GM19328 (cell line): ENCODE measurements around the gene GLRX3.
"Not testable (repeated sequence)": the region's sequence is repeated elsewhere in the genome, so short reads cannot be mapped to it uniquely, and the experiment has no call there.

ENCODE experiments used
- ATAC-seq: cut with Tn5 transposase; IDR thresholded peaks from one replicate; pipeline ENCODE4 v1.9.1; 2021; ENCODE audit warnings: mild to moderate bottlenecking, moderate library complexity; ENCODE audit not compliant: unreplicated experiment

Gene GLRX3

DNA sequence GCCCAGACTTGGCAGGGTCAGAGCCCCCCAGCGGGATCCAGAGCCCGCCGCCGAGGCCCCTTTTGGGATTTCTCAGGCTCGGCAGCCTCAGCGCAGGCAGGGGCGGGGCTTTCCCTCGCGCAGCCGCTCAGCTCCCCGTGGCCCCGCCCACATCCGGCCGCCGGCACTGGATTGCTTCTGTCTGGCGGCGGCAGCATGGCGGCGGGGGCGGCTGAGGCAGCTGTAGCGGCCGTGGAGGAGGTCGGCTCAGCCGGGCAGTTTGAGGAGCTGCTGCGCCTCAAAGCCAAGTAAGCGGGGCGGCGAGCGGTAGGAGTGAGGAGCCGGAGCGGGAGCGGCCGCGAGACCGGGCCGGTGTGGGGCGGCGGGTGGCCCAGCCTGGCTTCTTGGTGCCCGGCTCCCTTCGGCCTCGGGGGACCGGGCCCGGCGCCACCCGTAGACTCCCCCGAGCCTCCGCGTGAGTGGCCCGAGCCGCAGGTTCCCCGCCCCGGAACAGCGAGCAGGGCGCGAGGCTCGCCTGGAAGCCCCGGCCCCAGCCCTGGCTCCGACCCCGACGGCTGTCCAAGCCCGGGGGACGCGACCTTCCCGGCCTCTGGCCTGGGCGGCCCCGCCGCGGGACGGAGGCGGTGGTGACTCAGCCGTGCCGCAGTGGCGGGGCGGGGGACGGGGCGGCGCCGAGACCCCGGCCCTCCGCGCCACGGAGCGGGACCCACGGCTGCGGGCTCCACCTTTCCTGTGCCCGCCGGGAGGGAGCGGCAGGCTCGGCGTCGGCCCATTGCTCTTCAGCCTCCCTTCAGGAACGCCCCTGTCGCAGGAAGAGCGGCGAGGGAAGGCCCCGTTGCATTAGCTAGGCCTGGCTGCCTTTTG lies at the start of gene GLRX3:
GLRX3 (plus strand) TSS at position 166 of the 864 bp plus-strand sequence; CDS start at position 196, 30 bp downstream.
- ATAC-seq, result peak; percentile 83

DNA sequence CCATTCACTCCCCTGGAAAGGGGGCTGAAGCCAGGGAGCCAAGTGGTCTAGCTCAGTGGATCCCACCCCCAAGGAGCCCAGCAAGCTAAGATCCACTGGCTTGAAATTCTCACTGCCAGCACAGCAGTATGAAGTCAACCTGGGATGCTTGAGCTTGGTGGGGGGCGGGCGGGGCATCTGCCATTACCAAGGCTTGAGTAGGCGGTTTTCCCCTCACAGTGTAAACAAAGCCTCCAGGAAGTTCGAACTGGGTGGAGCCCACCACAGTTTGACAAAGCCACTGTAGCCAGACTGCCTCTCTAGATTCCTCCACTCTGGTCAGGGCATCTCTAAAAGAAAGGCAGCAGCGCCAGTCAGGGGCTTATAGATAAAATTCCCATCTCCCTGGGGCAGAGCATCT lies 45.6 kb upstream of the GLRX3 start:
- ATAC-seq, result not testable (repeated sequence)

DNA sequence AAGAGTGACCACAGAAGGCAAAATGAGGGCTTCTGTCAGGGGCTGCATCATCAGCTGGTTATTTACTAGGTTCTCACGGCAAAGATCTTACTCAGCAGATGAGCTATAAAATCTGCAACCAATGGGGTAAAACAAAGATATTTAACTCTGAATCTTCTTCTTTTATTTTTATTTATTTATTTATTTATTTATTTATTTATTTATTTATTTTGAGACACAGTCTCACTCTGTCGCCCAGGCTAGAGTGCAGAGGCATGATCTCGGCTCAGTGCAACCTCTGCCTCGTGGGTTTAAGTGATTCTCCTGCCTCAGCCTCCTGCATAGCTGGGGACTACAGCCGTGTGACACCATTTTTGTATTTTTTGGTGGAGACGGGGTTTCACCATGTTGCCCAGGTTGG lies 36.8 kb upstream of the GLRX3 start:
- no peak for ATAC-seq

DNA sequence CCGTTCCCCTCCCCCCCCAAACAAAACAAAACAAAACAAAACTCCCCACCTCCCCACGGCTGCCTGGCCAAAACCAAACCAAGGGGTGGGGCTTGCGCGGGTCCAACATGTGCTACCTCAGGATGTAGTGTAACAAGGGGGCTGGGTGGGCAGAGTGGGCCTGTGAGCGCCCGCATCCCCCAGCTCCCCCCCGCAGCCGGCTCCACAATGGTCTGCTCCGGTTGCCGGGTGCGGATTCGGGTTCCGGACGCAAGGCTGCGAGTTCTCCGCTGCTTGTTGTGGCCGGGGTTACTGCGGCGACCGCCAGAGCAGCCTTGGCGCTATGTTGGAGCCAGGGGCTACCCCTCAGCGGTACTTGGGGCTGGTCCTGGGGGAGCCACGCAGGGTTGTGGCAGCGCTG lies 30.5 kb upstream of the GLRX3 start:
- no peak for ATAC-seq

DNA sequence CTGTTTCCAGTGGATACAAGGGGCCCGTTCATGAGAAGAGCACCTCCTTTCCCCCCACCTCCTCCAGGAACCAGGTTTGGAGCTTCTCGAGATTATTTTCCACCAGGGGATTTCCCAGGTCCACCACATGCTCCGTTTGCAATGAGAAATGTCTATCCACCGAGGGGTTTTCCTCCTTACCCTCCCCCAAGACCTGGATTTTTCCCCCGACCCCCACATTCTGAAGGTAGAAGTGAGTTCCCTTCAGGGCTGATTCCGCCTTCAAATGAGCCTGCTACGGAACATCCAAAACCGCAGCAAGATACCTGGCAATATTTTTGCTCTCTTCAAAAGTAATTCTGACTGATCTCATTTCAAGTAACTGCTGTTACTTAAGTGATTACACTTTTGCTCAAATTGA lies 28.0 kb upstream of the GLRX3 start:
- ATAC-seq, result not testable (repeated sequence)

DNA sequence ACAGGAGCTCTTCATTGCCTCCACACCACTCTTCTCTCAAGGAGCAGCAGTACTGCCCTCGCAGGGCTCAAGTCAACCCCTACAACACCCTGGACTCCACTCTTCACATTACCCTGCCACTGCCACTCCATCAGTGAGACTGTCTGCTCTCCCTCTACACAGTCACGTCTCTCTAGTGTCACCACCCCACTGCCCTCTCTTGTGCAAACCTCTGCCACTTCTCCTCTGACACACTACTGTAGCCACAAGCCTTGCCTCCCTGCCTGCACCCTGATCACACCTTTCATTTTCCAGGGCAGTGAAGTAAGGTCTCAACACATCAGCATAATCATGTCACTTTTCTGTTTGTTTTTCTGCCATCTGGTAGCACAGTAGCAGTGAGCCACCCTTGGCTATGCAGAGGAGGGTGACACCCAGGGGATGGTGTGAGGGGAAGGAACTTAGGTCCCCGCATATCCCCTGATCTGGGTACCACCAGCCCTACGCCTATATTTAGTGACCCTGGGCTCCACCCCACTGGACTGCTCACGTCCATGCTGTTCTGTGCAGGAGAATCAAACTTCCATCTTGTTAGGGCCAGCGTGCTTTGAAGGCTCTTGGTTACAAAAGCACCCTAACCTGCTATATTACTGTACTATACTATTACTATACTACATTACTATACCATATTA lies 27.1 kb upstream of the GLRX3 start:
- no peak for ATAC-seq

DNA sequence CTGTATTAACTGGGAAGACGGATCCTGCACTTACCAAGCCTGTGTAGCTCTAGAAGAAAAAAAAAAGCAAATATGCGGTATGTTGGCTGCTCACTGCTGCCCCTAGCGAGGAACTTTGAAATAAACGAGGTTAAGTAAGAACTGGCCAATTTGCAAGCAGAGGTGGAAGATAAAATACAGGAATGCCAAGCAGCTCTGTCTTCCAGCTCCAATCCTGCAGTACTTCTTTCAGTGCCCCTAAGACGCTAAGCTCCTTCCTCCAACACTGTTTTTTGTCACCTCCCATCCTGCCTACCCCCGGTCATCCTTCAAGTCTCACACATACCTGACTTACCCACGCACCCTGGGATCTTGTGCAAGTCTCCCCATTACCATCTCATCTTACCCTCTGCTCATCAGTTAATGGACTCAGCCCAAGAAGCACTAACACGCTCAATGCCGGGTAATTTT lies 26.4 kb upstream of the GLRX3 start:
- ATAC-seq, result no peak

DNA sequence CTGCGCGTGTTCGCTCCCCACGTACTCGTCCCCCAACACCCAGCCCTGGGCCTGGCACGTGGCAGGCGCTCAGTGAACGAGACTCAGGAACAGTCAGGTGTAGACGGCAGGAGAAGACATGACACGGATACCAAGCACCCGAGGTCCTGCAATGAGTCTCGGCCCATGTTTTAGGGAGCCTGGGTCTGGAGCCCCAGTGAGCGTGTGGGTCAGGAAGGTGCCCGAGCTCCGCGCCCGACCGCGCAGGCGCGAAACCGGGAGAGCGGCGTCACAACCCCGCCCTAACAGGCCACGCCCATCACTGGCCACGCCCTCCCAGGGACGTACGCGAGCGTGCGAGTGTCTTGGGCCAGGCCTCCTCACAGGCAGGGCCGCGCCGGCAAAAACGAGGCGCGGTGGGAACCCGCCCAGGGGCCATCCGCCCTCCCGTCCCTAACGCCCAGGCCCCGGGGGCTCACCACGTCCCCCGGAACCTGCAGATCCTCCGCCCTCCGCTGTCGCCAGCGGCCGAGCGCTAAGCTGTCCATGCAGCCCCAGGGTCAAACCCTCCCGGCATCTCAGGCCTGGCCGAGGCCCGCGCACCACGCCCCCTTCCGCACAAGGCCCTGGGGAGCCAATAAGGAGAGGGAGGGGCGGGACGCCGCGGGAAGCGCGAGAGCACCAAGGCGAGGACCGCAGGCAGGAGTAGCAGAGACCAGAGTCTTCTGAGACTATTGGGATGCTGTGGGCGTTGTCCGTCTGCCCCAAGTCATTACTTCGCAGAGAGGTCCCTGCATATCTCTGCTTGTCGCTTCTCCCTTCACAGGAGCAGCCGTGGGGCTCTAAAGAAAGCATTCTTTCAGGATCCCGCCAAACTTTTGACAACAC lies 25.7 kb upstream of the GLRX3 start, which contains the start of gene C10orf143:
C10orf143 (minus strand) TSS at position 585 of the 867 bp plus-strand sequence; CDS start at position 527, 58 bp downstream.
- ATAC-seq, result peak; percentile 75

DNA sequence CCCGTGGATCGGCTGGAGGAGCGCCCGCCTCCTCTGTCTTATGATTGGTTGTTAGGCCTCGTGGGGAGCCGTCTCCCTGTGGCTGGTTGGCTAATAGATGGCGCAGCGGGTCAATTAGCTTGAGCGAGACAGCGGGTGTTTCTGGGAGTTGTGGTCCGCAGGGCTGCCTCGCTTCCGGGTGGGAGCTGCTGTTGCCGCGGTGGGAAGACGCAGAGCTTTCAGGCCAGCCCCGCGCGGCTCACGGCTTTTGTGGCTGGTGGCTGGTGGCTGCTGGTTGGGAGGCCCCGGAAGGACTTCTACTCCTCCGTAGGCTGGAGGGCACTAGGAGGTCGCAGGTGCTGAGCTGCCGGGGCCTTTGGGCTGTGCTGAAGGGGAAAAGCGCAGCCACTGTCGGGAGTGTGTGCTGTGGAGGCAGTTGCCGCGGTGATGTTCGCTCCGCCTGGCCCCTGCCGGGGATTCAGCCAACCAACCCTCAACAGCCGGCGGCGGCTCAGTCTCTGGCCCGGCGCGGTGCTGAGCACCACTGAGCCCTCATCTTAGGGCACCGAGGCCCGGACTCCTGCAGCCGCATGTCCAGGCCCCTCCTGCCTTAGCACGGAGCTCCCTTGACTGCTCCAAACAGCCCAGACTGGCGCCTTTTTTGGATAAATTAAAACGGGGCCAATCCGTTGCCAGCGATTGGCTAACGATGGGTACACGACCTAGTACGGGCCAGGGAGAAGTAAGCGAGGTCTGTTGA lies 24.9 kb upstream of the GLRX3 start:
- ATAC-seq, result peak; percentile 85

DNA sequence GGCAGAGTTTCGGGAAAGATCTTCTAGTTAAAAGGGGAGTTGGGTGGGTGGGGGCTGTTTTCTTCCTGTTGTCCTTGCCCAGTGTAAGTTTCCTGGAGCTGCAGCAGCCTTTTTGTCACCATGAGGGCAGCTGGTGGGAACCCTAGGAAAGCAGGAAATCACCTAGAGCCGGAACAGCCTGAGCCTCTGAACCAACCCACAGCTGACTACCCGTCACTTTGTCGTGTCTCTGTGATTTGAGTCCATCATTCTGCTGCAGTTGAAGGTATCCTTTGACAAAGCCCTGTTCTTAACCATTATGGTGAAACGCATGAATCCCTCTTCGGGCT lies 24.4 kb upstream of the GLRX3 start:
- no peak for ATAC-seq

DNA sequence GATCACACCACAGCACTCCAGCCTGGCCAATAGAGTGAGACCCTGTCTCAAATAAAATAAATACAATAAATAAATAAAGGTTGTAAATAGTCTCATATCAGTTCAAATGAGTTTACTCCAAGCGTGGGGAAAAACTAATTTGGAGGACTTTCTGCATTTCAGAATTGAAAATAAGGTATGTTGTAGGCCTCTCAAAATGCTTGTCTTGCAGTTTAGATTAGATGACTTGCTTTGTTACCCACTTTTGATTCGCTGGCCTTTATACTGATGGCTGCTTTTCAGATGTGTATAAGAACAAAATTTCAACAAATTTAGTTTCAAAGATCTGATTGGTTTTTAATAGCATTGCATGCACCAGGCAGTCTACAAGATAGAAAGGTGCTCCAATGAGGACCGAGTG lies 23.4 kb upstream of the GLRX3 start:
- no peak for ATAC-seq

DNA sequence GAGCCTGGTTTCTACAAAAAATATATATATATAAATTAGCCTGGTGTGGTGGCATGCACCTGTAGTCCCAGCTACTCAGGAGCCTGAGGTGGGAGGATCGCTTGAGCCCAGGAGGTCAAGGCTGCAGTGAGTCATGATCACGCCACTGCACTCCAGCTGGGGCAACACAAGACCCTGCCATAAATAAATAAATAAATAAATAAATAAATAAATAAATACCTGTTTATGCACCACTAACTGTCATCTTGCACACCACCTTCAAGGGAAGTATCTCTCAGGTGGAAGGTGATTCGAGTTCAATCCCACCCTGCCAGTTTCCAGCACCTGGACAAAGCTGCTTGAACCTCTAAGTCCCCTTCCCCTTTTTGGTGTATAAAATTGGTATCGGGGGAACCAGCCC lies 19.2 kb upstream of the GLRX3 start:
- ATAC-seq, result not testable (repeated sequence)

DNA sequence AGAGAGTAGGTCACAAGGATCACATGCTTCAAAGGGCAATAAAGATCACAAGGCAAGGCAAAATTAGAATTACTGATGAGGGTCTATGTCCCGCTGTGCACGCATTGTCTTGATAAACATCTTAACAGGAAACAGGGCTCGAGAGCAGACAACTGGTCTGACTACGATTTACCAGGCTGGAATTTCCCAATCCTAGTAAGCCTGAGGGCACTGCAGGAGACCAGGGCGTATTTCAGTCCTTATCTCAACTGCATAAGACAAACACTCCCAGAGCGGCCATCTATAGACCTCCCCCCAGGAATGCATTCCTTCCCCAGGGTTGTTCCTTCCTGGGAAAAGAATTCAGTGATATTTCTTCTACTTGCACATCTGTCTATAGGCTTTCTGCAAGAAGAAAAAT lies 18.7 kb upstream of the GLRX3 start:
- not testable (repeated sequence) for ATAC-seq

DNA sequence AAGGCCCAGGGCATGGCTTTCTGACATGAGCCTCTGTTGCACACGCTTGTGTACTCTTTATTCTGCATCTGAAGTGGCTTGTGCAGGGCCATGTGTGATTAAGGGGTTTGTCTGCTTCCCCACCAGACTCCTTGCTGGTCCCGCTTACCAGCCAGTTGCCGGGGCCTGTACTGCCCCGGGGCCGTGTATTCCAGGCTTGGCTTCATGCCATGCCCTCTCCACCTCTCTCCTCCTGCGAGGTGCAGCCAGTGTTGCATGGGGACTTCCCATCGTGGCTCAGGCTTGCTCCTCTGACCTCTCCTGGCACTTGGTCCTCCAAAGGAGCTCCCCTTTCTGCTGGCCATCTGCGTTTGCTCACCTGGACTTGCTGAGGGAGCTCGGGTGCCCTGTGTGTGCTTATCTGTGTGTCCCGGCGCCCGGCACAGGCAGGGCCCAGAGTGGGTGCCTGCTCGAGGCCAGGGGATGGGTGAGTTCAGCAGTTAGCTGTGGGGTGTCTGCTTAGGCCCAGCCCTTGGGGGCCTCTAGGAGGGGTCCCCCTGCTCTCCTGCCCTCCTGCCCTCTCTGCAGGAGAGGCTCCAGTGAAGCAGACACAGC lies 14.6 kb upstream of the GLRX3 start:
- no peak for ATAC-seq

DNA sequence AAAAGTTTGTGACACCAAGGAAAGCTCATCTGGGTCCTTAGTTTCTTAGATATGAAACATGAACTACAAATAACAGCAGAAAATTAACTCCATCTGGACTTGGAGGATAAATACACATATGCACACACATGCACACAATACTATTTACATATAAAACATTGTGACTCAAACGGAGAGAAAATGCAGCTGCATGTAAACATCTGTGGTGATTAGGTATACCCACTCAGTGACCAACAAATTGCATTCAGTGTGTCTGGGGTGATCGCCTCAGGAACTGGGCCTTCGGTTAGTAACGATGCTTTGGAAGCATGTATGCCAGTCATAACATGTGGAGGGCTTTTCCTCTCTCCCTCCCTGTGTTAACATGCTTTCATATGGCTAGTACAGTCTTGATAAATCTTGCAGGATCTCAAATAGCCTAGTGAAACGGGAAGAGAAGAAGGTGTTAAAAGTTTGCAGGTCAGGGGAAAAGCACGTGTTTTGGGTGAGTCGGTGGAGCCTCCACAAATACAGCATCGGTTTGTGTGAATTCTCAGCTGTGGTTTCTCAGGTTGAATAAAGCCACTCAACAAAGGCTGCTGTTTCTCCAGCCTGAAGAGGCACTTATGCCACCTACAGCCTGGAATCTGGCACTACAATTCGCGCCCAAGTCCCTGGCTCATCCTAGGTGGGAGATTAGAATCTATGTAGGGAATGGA lies 8.7 kb upstream of the GLRX3 start:
- ATAC-seq, result peak; percentile 91

DNA sequence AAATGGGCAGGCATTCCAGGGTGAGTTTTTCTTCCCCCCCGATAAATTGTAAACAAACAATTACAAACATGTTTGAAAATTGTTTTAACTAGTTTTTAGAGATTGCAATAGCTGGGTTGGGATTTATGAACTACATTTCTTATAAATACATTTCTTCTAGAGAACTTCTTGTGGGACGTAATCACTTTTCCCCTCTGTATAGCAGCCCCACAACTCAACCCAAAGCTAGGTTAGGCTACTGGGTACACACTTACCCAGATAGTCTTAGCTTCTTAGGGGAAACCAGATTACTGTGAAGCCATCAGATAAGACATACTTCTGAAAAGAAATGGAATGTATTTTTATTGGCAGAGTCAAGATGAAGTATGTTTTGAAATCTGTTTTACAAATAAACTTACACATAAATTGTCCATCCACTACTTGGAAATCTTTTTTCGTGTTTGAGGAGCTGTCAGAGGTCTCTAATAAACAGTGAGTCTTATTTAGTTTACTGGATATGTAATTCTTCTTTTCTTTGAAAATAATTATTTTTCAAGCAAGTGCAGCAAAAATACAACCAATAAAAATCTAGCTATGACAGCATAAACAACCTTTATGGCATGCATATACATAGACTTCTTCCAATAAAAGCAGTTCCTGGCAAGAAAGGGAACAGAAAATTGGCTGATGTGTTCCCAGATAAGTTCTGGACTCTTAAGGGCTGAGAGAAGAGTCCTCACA lies 8.0 kb upstream of the GLRX3 start:
- ATAC-seq, result no peak

DNA sequence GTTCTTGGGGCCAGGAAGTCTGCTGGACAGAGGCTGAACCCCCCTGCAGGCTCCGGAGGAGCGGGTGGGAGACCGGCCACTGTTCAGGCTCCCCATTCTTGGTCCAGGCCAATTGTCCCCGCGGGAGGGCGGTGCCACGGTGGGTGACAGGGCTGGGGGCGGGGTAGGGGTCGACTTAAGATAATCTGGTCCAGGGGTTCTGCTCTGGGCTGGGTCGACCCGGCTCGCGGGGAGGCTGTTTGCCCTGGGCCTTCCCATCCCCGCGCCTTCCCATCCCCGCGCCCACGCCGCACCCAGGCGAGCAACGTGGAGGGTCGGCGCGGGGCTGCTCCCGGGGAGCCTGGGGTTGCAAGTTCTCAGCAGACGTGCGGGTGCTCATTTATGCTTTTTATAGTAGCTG lies 7.3 kb upstream of the GLRX3 start:
- no peak for ATAC-seq

DNA sequence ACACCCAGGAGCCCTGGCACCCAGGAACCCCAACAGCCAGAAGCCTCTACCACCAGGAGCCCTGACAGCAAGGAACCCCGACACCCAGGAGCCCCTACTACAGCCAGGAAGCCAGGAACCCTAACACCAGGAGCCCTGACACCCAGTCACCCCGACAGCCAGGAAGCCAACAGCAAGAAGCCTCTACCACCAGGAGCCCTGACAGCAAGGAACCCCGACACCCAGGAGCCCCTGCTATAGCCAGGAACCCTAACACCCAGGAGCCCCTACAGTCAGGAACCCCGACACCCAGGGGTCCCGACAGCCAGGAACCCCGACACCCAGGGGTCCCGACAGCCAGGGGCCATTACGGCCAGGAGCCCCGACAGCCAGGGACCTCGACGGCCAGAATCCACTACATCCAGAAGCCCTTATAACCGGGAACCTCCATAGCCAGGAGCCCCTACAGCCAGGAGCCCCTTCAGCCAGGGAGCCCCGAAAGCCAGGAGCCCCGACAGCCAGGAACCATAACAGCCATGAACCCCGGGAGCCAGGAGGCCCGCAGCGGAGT lies 440 bp upstream of the GLRX3 start:
- ATAC-seq, result peak; percentile 14

DNA sequence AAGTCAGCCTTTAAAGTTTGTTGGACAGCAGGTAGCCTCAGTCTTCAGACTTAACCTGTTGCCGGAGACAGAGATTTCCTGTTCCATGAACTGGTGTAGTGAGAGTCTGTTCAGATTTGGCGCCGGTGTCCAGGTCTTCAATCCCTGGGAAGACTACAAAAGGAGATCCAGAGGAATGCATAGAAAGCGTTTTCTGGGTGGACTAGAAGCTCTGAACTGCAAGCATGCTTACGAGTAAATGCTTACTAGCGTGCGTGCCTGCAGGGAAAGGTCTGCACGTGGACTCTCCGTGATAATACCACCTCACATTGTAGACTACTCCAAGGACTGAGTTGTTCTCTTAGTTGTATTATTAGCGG lies 878 bp downstream of the GLRX3 start:
- no peak for ATAC-seq
